GM23248 (cell line): ENCODE data around the gene ATP6V0D1.

ENCODE experiments used
- EZH2 ChIP-seq: fragments of 200-600 bp; sonication (generic); IDR thresholded peaks from 2 replicates; pipeline ENCODE4 v1.6.1; 2018; ENCODE audit warnings: antibody characterized with exemption, mild to moderate bottlenecking; ENCODE audit not compliant: insufficient read depth, poor library complexity, severe bottlenecking
- EZH2phosphoT487 ChIP-seq: fragments of 200-600 bp; sonication (generic); IDR thresholded peaks from 2 replicates; pipeline ENCODE4 v1.6.1; 2018; ENCODE audit warnings: antibody characterized with exemption, moderate library complexity, mild to moderate bottlenecking, low read depth; ENCODE audit not compliant: insufficient read depth

GRCh38 chr16:67529582-67530012, 48.6 kb upstream of the ATP6V0D1 start:
- TF ChIP-seq EZH2 (no peak), EZH2phosphoT487 (no peak)
